CD4-positive, alpha-beta T cell treated with Interleukin-4 for 1 hour (primary cell): ENCODE measurements around the gene KRT5.
"Not testable (repeated sequence)": the region's sequence is repeated elsewhere in the genome, so short reads cannot be mapped to it uniquely, and the experiment has no call there.

ENCODE experiments used
- DNase-seq, 2 donors: peaks; one replicate each; pipeline ENCODE4 v3.0.0-alpha.2; 2020 to 2022

KRT5 gene

DNA sequence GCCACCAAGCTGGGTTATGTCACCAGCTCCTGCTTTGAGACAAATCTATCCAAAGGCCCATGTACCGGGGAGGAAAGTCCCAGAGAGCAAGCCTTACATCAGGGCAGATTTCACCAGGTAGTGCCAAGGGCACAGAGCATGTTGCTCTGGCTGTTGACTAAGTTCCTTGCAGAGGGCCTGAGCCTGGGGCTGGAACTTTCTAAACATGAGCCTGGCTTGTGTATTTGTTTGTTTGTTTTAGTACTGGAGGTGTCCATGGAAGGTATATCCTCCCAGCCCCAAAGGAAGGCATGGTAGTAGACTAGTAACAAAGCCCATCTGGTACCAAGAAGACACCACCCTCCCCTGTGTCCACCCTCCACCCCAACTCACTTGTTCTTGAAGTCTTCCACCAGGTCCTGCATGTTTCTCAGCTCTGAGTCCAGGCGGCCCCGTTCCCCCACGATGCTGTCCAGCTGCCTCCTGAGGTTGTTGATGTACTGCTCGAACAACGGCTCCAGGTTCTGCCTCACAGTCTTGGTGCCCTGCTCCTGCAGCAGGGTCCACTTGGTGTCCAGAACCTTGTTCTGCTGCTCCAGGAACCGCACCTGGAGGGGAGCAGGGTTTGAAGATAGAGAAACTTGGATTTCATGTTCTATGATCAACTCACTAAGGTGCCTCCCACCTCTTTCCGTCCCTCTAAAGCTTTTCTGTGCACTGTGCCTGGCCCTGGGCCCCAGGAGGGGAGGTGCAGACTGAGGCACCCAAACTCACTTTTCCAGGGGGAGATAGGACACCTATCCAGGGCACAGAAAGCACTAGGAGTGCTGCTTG lies 1.4 kb downstream of the KRT5 start:
- DNase-seq, result no peak

DNA sequence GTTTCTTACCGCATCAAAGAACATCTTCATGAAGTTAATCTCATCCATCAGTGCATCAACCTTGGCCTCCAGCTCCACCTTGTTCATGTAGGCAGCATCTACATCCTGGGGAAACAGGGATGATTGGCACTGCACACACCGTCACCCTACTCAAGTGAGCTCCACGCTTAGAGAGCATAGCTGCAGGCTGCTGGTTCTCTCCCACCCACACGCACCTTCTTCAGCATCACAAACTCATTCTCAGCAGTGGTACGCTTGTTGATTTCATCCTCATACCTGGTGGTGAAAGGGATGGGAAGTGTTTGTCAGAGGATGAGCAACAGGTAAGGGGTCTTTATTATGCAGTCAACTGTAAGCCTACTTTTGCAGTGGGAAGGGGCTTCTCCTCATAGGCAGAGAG lies 2.3 kb downstream of the KRT5 start:
- DNase-seq, result no peak

GRCh38 chr12:52517005-52517835 lies 3.0 kb downstream of the KRT5 start:
- DNase-seq, result no peak

GRCh38 chr12:52515927-52516831 lies 4.0 kb downstream of the KRT5 start:
- DNase-seq, result no peak

DNA sequence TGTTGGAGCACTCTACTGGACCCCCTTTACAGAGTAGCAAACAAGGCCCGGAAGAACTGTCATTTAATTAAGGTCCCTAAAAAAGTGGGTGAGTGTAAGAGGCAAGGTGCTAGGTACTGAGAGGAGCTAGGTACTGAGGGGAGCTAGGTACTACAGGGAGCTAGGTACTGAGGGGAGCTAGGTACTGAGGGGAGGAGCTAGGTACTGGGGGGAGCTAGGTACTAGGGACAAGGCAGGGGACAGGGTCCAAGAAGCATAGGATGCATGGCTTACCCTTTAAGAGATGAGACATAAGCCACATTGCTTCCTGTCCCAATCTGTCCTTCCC lies 4.9 kb downstream of the KRT5 start:
- no peak for DNase-seq

- DNase-seq, result no peak
Observed at GRCh38 chr12:52514471-52515318, 5.5 kb downstream of the KRT5 start.

- no peak for DNase-seq
Observed at GRCh38 chr12:52513736-52514135, 6.5 kb downstream of the KRT5 start.

- DNase-seq, result no peak
Observed at GRCh38 chr12:52508211-52508610, 12.0 kb downstream of the KRT5 start.

DNA sequence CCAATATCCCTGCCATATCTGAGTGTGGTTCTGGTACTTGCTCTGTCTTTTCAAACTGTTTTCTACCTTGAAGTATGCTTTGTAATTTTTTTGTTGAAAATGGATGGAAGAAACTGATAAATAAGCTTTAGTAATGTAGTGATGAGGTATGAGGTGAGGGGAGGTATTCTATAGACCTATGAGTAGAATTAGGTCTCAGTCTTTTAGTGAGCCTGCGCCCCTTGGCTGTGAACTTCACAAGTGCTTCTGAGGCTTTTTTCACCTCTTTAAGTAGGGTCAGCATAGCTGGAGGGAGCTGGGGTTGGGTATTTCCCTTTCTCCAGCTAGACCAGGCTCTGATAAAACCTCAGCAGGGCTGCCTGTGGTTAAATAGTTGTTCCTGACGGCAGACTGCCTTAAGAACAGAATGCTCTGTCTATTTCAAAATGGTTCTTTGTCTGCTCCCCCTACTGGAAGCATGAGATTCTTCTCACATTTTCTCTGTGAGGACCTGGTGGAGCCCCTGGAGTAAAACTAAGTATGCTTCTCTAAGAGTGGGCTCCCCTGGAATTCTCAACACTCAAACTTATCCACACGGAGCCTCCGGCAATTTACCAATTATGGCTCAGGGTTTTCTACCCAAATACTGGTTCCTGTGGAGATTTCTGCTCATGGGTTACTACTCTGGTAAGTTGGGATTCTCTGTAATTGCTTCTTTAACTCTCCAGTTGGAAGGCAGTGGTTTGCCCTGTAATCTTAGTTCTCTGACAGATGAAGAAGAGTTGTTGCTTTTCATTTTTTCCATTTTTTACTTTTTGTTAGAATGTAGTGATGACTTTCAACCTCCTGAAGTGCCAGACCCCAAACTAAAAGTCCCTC lies 13.1 kb downstream of the KRT5 start:
- peak in 1 of 2 donors; percentile 35 for DNase-seq

- DNase-seq, result no peak
Observed at GRCh38 chr12:52502877-52503276, 17.3 kb downstream of the KRT5 start.

- no peak for DNase-seq
Observed at GRCh38 chr12:52501490-52501889, 18.7 kb downstream of the KRT5 start.

- DNase-seq, result not testable (repeated sequence)
Observed at GRCh38 chr12:52500574-52500973, 19.6 kb downstream of the KRT5 start.

GRCh38 chr12:52499806-52500560 lies 20.2 kb downstream of the KRT5 start:
- no peak for DNase-seq

GRCh38 chr12:52498946-52499345 lies 21.2 kb downstream of the KRT5 start:
- no peak for DNase-seq

DNA sequence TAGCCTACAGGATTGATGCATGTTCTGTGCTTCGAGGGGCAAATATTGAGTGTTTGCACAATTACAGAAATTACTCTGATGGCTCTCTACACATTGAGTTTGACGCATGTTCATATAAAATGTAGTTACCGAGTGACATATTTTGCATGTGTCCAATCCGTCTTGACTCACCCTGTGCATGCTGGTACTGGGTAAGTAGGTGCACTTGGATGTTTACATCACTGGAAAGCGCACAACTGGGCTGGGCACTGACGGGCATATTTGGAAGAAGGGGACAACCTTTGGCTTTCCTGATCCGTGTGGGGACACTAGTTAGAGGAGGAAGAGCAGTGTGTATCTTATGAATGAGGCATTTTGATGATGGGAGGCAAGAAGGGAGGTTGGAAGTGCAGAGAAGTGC lies 22.2 kb downstream of the KRT5 start:
- no peak for DNase-seq

- DNase-seq, result no peak
Observed at GRCh38 chr12:52496590-52497071, 23.6 kb downstream of the KRT5 start.

DNA sequence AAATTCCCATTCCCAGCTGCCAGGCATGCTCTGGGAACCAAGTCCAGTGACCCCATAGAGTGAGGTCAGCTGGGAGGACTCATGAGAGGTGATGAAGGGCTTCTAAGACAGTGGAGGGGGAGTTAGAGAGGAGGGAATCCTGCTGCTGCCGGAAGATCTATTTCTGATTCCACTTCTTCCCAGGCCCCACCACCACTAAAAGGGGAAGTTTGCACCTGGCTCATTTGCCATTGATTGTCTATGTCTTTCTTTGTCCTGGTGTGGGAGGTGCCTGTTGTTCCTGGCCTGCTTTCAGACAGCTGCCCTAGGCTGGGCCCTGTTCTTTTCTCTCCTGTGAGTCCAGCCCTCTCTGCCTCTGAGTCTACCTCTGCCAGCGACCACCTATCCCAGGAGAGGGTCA lies 24.1 kb downstream of the KRT5 start:
- no peak for DNase-seq

DNA sequence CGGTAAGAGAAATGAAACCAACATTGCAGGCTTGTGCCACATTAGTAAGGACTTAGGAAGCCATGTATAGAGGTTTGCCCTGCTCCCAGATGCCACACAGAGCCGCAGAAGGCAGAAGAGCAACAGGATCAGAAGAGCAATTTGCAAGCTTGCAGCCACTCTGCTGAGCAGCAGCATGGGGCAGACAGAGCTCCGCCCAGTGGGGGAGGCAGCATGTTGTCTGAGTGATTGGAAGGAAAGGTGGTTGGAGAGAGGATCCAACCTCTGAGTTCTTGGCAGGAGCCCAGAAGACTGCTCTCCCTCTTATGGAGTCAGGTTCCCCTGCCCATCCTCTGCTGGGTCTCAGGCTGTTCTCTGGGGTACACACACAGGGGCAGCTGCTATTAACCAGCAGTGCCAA lies 24.8 kb downstream of the KRT5 start:
- no peak for DNase-seq

- no peak for DNase-seq
Observed at GRCh38 chr12:52494518-52494917, 25.7 kb downstream of the KRT5 start.

DNA sequence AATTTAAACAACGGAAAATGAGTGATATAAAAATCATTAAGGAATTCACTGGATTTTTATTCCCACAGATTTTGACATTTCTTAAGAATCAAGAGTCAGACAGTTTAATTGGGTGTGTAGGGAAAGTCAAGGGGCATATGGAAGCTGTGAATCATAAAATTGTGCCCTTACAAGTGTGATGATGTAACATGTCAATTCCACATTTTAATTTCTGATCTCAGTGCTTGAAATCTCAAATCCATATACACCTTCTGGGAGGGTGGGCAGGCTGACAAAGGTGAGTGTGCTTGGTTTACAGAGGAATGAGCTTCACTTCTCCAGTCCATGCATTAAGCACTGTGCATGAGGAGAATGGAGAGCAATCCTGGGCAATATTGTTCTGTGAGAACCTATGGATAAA lies 26.1 kb downstream of the KRT5 start:
- no peak for DNase-seq
